ENCODE results near the gene SEC14L5. TPM values are rescaled to one million over a fixed set of nuclear protein-coding genes. Genes with fewer than 3 reads are reported as not detected.

SEC14L5 gene
- total RNA-seq, 2 donors from 2014 or later, result 0.22 to 0.33 TPM

DNA sequence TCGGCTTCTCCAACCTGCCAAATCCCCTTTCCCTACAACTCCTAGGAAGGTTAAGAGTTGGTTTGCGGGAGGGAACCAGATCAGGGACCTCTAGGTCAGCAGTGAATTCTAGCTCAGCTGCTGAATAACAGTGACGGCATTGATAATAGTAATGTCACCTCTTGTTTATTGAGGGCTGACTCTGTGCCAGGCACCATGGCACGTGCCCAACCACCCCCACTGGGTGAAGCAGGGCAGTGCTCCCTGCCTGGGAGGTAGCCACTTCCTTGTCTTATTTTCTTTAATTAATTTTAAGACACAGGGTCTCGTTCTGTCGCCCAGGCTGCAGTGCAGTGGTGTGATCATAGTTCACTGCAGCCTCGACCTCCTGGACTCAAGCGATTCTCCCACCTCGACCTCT, 15.6 kb upstream of the SEC14L5 start:
- Histone ChIP-seq H3K4me1 (ENCODE audit: control insufficient read depth, insufficient read depth, low read length) (peaks cover 6% of the 10 kb centered on the region), H3K27ac (ENCODE audit: low read depth, low read length) (no peak overlapping the region), H3K9ac (ENCODE audit: extremely low read depth, low read length, poor library complexity, severe bottlenecking) (no peak overlapping the region), H3K27me3 (ENCODE audit: control insufficient read depth, insufficient read depth, low read length, poor library complexity, severe bottlenecking) (no peaks in the 10 kb centered on the region), H3K4me3 (ENCODE audit: low read length) (no peak overlapping the region), H3K36me3 (ENCODE audit: control insufficient read depth, insufficient read depth, low read length) (no peaks in the 10 kb centered on the region), H3K9me3 (ENCODE audit: control insufficient read depth, low read length) (no peaks in the 10 kb centered on the region)
- no peaks in the 10 kb centered on the region for H3K9me3 Mint-ChIP-seq
- no peak for DNase-seq
- H3K27ac Mint-ChIP-seq, result peak overlapping the region; percentile 94
- no peak overlapping the region for H3K4me3 Mint-ChIP-seq
- H3K27me3 Mint-ChIP-seq (ENCODE audit: insufficient read depth), result peaks cover 5% of the 10 kb centered on the region
- 88 to 90% methylated on average over 8 to 9 of the region's 9 CpGs for WGBS, 2 experiments (ENCODE audit: insufficient coverage in 1 of 2, insufficient read length in 1 of 2)
- H3K4me1 Mint-ChIP-seq, result peaks cover 23% of the 10 kb centered on the region
- no peaks in the 10 kb centered on the region for H3K36me3 Mint-ChIP-seq (ENCODE audit: low read depth)
- no peak for TF ChIP-seq CTCF (conservative IDR thresholded peaks at IDR 0.05)

GRCh38 chr16:4944333-4945281, 13.5 kb upstream of the SEC14L5 start:
- Mint-ChIP-seq H3K4me3 (no peak overlapping the region), H3K27me3 (ENCODE audit: insufficient read depth) (peaks cover 9% of the 10 kb centered on the region), H3K36me3 (ENCODE audit: low read depth) (no peaks in the 10 kb centered on the region), H3K4me1 (peaks cover 39% of the 10 kb centered on the region), H3K27ac (peak overlapping the region; percentile 94), H3K9me3 (no peaks in the 10 kb centered on the region)
- H3K9me3 ChIP-seq (ENCODE audit: control insufficient read depth, low read length), result no peaks in the 10 kb centered on the region
- TF ChIP-seq CTCF (conservative IDR thresholded peaks at IDR 0.05), result no peak
- 60 to 72% methylated on average over 18 to 20 of the region's 20 CpGs for WGBS, 2 experiments (ENCODE audit: insufficient coverage in 1 of 2, insufficient read length in 1 of 2)
- H3K9ac ChIP-seq (ENCODE audit: extremely low read depth, low read length, poor library complexity, severe bottlenecking), result no peak overlapping the region
- no peak overlapping the region for H3K4me3 ChIP-seq (ENCODE audit: low read length)
- DNase-seq, result peak; percentile 93
- H3K27me3 ChIP-seq (ENCODE audit: control insufficient read depth, insufficient read depth, low read length, poor library complexity, severe bottlenecking), result no peaks in the 10 kb centered on the region
- H3K36me3 ChIP-seq (ENCODE audit: control insufficient read depth, insufficient read depth, low read length), result no peaks in the 10 kb centered on the region
- H3K4me1 ChIP-seq (ENCODE audit: control insufficient read depth, insufficient read depth, low read length), result peaks cover 14% of the 10 kb centered on the region
- peak overlapping the region; percentile 40 for H3K27ac ChIP-seq (ENCODE audit: low read depth, low read length)

GRCh38 chr16:4945560-4946502, 12.3 kb upstream of the SEC14L5 start:
- no peak overlapping the region for H3K27ac Mint-ChIP-seq

More at GRCh38 chr16:4945560-4946502, 12.3 kb upstream of the SEC14L5 start:
- Histone ChIP-seq H3K9ac (ENCODE audit: extremely low read depth, low read length, poor library complexity, severe bottlenecking) (no peak overlapping the region), H3K27me3 (ENCODE audit: control insufficient read depth, insufficient read depth, low read length, poor library complexity, severe bottlenecking) (no peaks in the 10 kb centered on the region), H3K36me3 (ENCODE audit: control insufficient read depth, insufficient read depth, low read length) (no peaks in the 10 kb centered on the region), H3K27ac (ENCODE audit: low read depth, low read length) (no peak overlapping the region), H3K4me1 (ENCODE audit: control insufficient read depth, insufficient read depth, low read length) (peaks cover 14% of the 10 kb centered on the region), H3K9me3 (ENCODE audit: control insufficient read depth, low read length) (no peaks in the 10 kb centered on the region), H3K4me3 (ENCODE audit: low read length) (no peak overlapping the region)
- H3K4me3 Mint-ChIP-seq, result no peak overlapping the region
- WGBS, 2 experiments (ENCODE audit: insufficient coverage in 1 of 2, insufficient read length in 1 of 2), result 85 to 86% methylated on average over 7 to 11 of the region's 11 CpGs
- peaks cover 9% of the 10 kb centered on the region for H3K27me3 Mint-ChIP-seq (ENCODE audit: insufficient read depth)
- H3K4me1 Mint-ChIP-seq, result peaks cover 42% of the 10 kb centered on the region
- no peak for TF ChIP-seq CTCF (conservative IDR thresholded peaks at IDR 0.05)
- DNase-seq, result no peak
- no peaks in the 10 kb centered on the region for H3K36me3 Mint-ChIP-seq (ENCODE audit: low read depth)
- H3K9me3 Mint-ChIP-seq, result no peaks in the 10 kb centered on the region
